GM12891 (cell line): ENCODE data around the gene ZNF385B.

Source experiments
- DNase-seq: peaks from one replicate; pipeline ENCODE4 v3.0.0; 2011; ENCODE audit warnings: low spot score; ENCODE audit not compliant: insufficient read length
- FAIRE-seq: peaks from 2 replicates; lab custom pipeline; 2011; peaks lifted over from hg19 to GRCh38; lab: Jason Lieb, UNC
- PAX5 ChIP-seq: IDR thresholded peaks from 2 replicates; pipeline ENCODE4 v1.6.1; 2011; ENCODE audit warnings: low read length, moderate library complexity, mild to moderate bottlenecking; ENCODE audit not compliant: insufficient read depth, severe bottlenecking
- POLR2A ChIP-seq: IDR thresholded peaks from 2 replicates; pipeline ENCODE4 v1.6.1; 2011; ENCODE audit warnings: low read depth, low read length, control low read depth
- POLR2AphosphoS5 ChIP-seq: IDR thresholded peaks from 2 replicates; pipeline ENCODE4 v1.6.1; 2011; ENCODE audit warnings: low read depth, low read length, control low read depth
- POU2F2 ChIP-seq: IDR thresholded peaks from 2 replicates; pipeline ENCODE4 v1.6.1; 2011; ENCODE audit warnings: low read depth, mild to moderate bottlenecking, control low read depth, low read length, moderate library complexity
- SPI1 ChIP-seq: IDR thresholded peaks from 2 replicates; pipeline ENCODE4 v1.6.1; 2011; ENCODE audit warnings: low read depth, low read length, control low read depth
- TAF1 ChIP-seq: IDR thresholded peaks from 2 replicates; pipeline ENCODE4 v1.6.1; 2011; ENCODE audit warnings: low read depth, low read length, control low read depth

The ZNF385B gene

DNA sequence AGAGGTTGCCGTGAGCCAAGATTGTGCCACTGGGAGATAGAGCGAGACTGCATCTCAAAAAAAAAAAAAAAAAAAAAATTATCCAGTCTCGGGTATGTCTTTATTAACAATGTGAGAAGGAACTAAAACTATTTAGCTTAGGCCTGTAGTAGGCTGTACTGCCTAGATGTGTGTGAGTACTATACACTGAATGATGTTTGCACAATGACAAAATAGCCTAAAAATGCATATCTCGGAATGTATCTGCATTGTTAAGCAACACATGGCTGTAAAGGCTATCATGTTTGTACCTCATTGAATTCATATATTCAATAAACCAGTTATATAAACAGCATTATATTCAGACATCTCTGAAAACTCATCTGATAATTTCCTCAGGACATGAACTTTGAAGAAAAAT lies 405.6 kb downstream of the ZNF385B start:
- DNase-seq (no peak), FAIRE-seq (no peak)
- TF ChIP-seq POLR2A (no peak), SPI1 (no peak), PAX5 (no peak), POLR2AphosphoS5 (no peak), TAF1 (no peak), POU2F2 (no peak)

DNA sequence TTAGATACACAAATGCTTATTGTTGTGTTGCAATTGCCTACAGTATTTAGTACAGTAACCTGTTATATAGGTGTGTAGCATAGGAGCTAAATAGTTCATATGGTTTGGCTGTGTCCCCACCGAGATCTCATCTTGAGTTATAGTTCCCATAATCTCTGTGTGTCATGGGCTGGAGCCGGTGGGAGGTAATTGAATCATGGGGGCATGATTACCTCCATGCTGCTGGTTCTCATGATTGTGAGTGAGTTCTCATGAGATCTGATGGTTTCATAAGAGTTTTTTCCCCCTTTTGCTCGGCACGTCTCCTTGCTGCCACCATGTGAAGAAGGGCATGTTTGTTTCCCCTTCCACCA lies 406.3 kb downstream of the ZNF385B start:
- TF ChIP-seq POLR2A = no peak
- TF ChIP-seq POU2F2 = no peak
- no peak for TF ChIP-seq POLR2AphosphoS5
- no peak for TF ChIP-seq TAF1
- no peak for TF ChIP-seq PAX5
- no peak for TF ChIP-seq SPI1
- FAIRE-seq (no peak), DNase-seq (no peak)

DNA sequence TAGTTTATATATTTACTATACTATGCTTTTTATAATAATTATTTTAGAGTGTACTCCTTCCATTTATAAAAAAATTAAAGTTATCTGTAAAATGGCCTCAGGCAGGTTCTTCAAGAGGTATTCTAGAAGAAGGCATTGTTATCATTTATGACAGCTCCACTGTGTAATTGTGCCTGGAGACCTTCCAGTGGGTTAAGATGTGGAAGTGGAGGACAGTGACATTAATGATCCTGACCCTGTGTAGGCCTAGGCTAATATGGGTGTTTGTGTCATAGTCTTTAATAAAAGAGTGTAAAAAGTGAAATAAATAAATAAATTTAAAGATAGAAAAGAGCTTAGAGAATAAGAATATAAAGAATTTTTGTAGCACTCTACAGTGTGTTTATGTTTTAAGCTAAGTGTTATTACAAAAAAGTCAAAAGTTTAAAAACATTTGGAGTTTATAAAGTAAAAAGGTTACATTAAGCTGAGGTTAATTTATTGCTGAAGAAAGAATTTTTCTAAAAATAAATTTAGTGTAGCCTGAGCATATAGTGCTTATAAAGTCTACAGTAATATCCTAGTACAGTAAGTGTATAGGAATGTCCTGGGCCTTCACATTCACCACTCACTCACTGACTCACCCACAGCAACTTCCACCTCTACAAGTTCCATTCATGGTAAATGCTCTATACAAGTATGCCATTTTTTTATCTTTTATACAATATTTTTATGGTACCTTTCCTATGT lies 406.8 kb downstream of the ZNF385B start:
- TF ChIP-seq POU2F2 (no peak), PAX5 (no peak), TAF1 (no peak), SPI1 (no peak), POLR2A (no peak), POLR2AphosphoS5 (no peak)
- FAIRE-seq (no peak), DNase-seq (no peak)

DNA sequence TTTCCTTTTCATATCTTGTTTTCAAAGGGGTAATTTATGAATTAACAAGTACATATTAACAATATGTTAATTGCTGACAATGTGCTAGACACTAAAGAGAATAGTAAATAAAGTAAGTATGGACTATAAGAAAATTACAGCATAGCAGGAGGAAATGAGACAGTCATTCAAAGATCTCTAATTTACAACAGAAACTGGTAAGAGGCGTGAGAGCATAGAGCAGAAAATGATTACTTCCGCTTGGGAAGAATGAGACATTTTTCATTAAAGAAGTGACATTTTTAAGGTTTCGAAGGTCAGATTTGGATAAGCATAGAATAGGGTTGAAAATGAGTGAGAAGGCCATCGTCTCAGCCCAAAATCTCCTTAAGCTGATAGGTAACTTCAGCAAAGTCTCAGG lies 412.4 kb downstream of the ZNF385B start:
- no peak for TF ChIP-seq PAX5
- 0 out of 2 replicates have a peak, but pooled peaks have one; percentile 1 for TF ChIP-seq SPI1
- FAIRE-seq (no peak), DNase-seq (no peak)

DNA sequence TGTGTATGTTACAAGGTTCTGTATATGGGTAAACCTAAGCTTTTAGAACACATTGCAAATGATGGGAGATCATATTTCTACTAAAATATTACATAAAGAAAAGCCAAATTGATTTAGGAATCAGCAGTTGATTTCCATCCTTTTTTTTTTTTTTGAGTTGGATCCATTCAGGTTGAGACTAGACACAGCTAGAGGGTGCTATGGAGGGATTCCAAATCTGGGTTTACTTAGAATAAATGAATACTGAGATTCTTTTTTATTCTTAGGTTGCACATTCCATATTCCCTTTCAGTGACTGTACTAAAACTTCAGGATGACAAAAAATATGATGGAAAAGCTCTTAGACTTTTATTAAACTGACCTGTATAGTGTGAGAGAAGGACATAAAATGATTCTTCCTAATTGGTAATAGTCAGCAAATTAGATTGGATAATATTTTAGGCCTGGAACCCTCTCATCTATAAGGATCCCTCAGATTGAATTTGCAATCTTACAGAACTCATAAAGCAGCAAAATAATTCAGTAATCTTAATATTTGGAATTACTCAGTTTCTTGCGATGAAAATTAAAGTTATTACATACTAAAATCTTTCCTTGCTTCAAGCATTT lies 413.5 kb downstream of the ZNF385B start:
- FAIRE-seq (no peak), DNase-seq (no peak)
- TF ChIP-seq POLR2A = no peak
- no peak for TF ChIP-seq PAX5
- TF ChIP-seq POLR2AphosphoS5 = no peak
- no peak for TF ChIP-seq TAF1
- TF ChIP-seq SPI1 = no peak
- no peak for TF ChIP-seq POU2F2

DNA sequence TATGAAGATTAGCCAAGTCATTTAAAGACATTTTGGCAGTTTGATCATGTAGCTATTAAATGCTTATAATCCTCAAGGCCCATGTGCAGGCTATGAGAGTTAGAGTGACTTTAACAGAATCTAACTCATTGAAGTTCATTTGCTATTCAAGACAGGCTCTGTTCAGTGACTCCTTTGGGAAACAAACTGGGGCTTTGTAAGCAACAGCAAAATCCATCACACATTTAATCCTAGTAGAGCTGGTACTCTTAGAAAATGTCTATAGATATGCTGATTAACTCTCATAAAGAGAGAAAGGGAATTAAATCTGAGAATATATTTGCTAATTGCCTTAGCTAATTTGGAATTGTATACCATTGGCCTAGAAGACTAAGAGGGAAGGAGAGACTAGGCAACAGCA lies 414.0 kb downstream of the ZNF385B start:
- TF ChIP-seq POLR2A (no peak), SPI1 (no peak), PAX5 (no peak), TAF1 (no peak), POLR2AphosphoS5 (no peak), POU2F2 (no peak)

DNA sequence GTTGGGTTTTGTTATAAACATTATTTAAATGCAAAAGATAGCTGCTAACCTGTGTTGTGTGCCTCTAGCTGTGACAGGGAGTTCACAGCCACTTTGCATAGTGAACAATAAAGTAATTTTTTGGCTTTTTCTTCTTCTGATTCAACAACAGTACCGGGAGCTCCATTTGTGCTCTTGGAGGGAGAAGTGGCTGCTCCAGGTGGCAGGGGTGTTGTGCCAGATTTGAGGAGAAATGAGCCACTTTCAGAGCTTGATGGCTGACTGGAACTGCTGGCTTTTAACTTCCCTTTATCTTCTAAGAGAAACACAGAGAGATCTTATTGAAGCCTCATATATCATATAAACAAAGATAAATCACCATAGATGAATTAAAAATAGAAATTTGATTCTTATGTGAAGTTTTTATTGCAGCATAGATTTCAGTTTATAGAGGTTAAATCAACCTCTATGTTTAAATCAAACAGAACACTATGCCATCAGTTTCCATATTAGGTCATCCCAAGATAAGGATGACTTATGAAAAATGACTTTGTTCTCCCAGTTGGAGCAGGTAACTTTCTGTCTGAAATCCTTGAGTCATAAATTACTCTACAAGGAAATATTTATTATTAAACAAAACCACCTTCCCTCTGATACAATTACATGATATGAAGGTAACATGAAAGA lies 414.8 kb downstream of the ZNF385B start:
- FAIRE-seq = no peak
- TF ChIP-seq PAX5 (no peak), POU2F2 (no peak), POLR2A (no peak), TAF1 (no peak), SPI1 (no peak), POLR2AphosphoS5 (no peak)
- DNase-seq = no peak

More for the DNA sequence above, 414.0 kb downstream of the ZNF385B start:
- DNase-seq (no peak), FAIRE-seq (no peak)

DNA sequence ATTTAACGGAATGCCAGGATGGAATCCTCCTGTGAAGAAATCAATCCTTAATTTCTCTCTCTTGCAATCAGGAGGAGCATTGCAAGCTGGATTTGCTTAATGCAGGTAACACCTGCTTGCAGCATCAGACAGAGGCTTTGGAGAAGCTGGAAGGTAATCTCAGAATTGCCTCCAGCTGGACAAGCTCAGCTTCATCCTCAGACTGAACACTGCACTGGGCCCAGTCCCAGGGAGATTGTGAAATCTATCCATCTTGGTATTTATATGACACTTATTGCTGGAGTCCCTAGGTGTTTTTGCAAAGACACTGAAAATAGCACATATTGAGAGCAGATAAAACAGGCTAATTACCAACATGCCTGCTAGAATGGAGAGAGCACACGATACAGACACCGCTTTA lies 417.4 kb downstream of the ZNF385B start:
- FAIRE-seq (no peak), DNase-seq (no peak)
- no peak for TF ChIP-seq POU2F2
- TF ChIP-seq PAX5 = no peak
- TF ChIP-seq SPI1 = no peak
- TF ChIP-seq POLR2AphosphoS5 = no peak
- no peak for TF ChIP-seq POLR2A
- TF ChIP-seq TAF1 = no peak

DNA sequence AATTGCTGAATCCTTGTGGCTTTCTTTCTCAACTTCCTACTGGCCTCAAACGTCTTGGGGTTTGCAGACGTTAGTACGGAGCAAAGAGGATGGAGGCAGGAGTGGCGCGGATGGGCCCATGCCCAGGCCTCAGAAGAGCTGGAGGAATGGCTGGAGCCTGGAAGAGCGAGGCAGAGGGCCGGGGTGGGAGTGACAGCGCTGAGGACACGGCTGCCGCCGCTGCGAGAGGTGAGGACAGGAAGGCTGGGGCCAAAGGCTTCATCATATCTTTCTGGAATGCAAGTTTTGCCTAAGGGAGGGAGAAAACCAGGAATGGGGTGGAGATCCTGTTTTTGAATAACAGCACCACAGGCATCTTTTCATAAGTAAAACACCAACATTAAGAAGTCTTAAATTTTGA lies 418.2 kb downstream of the ZNF385B start:
- no peak for FAIRE-seq

More for the DNA sequence above, 418.2 kb downstream of the ZNF385B start:
- TF ChIP-seq TAF1 = no peak
- TF ChIP-seq SPI1 = no peak
- no peak for TF ChIP-seq POLR2A
- TF ChIP-seq POLR2AphosphoS5 = no peak
- no peak for TF ChIP-seq POU2F2
- TF ChIP-seq PAX5 = no peak
- DNase-seq = no peak
